Esophagus squamous epithelium (tissue), 4 donors: ENCODE data around the gene C14orf119.

Experiments
- CTCF ChIP-seq, 6 experiments: fragments of 450-650 bp in 4 of 6; fragments of 200-600 bp in 2 of 6; sonication (generic) in 2 of 6; IDR thresholded peaks; one replicate each; pipeline ENCODE4 v1.5.1; 2016 to 2019; ENCODE audit warnings: antibody characterized with exemption in 6 of 6, mild to moderate bottlenecking in 4 of 6, moderate library complexity in 4 of 6
- POLR2A ChIP-seq, 4 donors: fragments of 450-650 bp; IDR thresholded peaks; one replicate each; pipeline ENCODE4 v1.6.1; 2017; ENCODE audit warnings: antibody characterized with exemption in 4 of 4, mild to moderate bottlenecking in 4 of 4, moderate library complexity in 3 of 4

GRCh38 chr14:23047034-23047634 is 48.2 kb upstream of the C14orf119 start:
- TF ChIP-seq CTCF (IDR thresholded peaks at IDR 0.05) (no peak), POLR2A (IDR thresholded peaks at IDR 0.05) (no peak)
